ENCODE data around the gene BRMS1.

Gene BRMS1

GRCh38 chr11:66328302-66329144 lies 16.4 kb downstream of the BRMS1 start:
- no peak overlapping the region for H3K4me3 ChIP-seq (ENCODE audit: low read depth, low read length)

DNA sequence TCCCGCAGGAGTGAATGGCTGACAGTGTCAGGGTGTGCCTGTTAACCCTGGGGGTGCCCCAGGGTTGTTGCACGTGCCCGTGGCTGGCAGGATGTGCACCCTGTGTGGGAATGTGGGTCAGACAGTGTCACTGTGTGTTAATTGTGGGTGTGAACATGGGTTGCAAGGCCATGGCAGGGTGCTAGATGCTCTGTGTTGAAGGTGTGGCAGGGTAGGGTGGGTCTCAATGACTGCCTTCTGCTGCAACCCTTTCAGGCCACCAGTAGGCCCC lies 16.9 kb downstream of the BRMS1 start:
- no peak for DNase-seq (ENCODE audit: low read depth, low spot score)
- in situ Hi-C loops (cut with HindIII; ENCODE audit: low sequenced_read_pairs), result no loop called here
- no peak overlapping the region for H3K4me3 ChIP-seq (ENCODE audit: low read depth, low read length)
- TF ChIP-seq CTCF (IDR thresholded peaks at IDR 0.05; ENCODE audit: low read depth, low read length), result no peak

More at GRCh38 chr11:66328302-66329144, 16.4 kb downstream of the BRMS1 start:
- TF ChIP-seq CTCF (IDR thresholded peaks at IDR 0.05; ENCODE audit: low read depth, low read length), result peak; percentile 92
- DNase-seq (ENCODE audit: low read depth, low spot score), result peak; percentile 63
- in situ Hi-C loops (cut with HindIII; ENCODE audit: low sequenced_read_pairs), result no loop called here

DNA sequence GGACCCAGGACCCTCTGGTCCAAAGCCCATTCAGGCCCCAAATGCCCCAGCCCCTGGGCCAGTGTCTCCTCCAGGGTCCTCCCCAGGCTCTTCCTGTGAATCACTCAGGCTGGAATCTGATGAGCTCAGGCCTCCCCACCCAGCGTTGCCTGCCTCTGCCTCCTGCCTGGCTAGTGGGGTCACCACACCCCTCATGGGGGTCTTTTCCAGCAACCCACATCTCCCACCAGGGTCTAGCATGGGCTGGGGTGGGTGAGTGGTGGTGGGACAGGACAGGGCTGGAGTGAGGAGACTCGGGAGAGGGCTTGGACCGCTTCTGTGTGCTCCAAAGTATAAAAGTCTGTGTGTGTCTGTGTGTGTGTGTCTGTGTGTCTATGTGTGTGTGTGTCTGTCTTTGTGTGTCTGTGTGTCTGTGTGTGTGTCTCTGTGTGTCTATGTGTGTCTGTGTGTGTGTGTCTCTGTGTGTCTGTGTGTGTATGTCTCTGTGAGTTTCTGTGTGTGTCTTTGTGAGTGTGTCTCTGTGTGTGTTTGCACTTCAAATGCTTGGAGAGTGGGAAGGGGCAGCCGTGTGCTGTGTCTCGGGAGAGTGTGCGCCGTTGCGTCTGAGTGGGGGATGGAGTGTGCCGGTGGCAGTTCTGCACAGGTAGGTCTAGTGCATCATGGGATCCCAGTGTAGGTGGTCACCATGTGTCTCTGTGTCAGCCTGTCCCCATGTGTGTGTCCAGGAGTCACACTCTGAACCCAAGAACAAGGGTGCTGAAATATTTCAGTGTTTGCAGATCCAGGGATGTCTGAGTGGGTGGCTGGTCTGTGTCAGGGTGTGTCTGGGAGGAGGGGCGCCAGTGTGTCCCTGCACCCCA lies 17.5 kb downstream of the BRMS1 start:
- in situ Hi-C loops (cut with HindIII; ENCODE audit: low sequenced_read_pairs), result no loop called here
- no peak for TF ChIP-seq CTCF (IDR thresholded peaks at IDR 0.05; ENCODE audit: low read depth, low read length)
- peak; percentile 71 for DNase-seq (ENCODE audit: low read depth, low spot score)
- H3K4me3 ChIP-seq (ENCODE audit: low read depth, low read length), result no peak overlapping the region

GRCh38 chr11:66326261-66327111 lies 18.4 kb downstream of the BRMS1 start:
- peak; percentile 37 for DNase-seq (ENCODE audit: low read depth, low spot score)
- no peak for TF ChIP-seq CTCF (IDR thresholded peaks at IDR 0.05; ENCODE audit: low read depth, low read length)
- H3K4me3 ChIP-seq (ENCODE audit: low read depth, low read length), result no peak overlapping the region
- in situ Hi-C loops (cut with HindIII; ENCODE audit: low sequenced_read_pairs), result no loop called here

DNA sequence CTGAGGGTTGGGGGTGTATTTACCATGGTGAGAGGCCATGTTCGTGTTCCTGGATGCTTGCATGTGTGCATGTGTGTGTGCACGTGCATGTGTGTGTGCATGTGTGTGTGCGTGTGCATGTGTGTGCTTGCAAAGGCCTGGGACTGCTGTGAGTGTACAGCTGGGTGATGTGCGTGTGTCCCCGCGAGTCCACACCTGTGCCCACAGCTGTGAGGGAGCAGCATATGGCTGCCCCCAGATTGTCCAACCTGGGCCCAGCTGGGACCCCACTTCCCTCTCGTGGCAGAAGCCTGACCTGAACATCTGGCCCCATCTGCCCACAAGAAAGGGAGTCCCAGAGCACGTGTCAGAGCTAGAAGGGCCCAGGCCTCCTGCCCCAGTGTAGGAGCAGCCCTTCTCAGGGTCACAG lies 19.6 kb downstream of the BRMS1 start:
- DNase-seq (ENCODE audit: low read depth, low spot score), result no peak
- in situ Hi-C loops (cut with HindIII; ENCODE audit: low sequenced_read_pairs), result no loop called here
- no peak overlapping the region for H3K4me3 ChIP-seq (ENCODE audit: low read depth, low read length)
- no peak for TF ChIP-seq CTCF (IDR thresholded peaks at IDR 0.05; ENCODE audit: low read depth, low read length)

GRCh38 chr11:66324664-66325063 lies 20.2 kb downstream of the BRMS1 start:
- no peak overlapping the region for H3K4me3 ChIP-seq (ENCODE audit: low read depth, low read length)
- in situ Hi-C loops (cut with HindIII; ENCODE audit: low sequenced_read_pairs), result no loop called here
- no peak for TF ChIP-seq CTCF (IDR thresholded peaks at IDR 0.05; ENCODE audit: low read depth, low read length)
- peak; percentile 40 for DNase-seq (ENCODE audit: low read depth, low spot score)
